ENCODE results near the gene TPD52L2.

The TPD52L2 gene

GRCh38 chr20:63823691-63824311 is 41.3 kb upstream of the TPD52L2 start:
- Histone ChIP-seq H3K36me3 (ENCODE audit: control insufficient read depth, insufficient read depth, low read length) (no peaks in the 10 kb centered on the region), H2BK5ac (ENCODE audit: low read length) (no peak overlapping the region), H3K4me3 (ENCODE audit: low read length) (no peak overlapping the region), H3K79me2 (ENCODE audit: control insufficient read depth, insufficient read depth, low read length) (peaks cover 47% of the 10 kb centered on the region), H3K4me1 (ENCODE audit: control insufficient read depth, low read depth, low read length) (no peaks in the 10 kb centered on the region), H3K56ac (ENCODE audit: low read length) (no peak overlapping the region), H3K27me3 (ENCODE audit: insufficient read depth, low read length, poor library complexity) (no peaks in the 10 kb centered on the region), H3K18ac (ENCODE audit: low read length) (no peak overlapping the region), H3K4me2 (ENCODE audit: low read length) (no peak overlapping the region), H3K27ac (ENCODE audit: low read depth, low read length) (no peak overlapping the region), H2BK15ac (replicated peaks; ENCODE audit: low read depth) (no peak overlapping the region), H3K79me1 (ENCODE audit: low read length) (peaks cover 15% of the 10 kb centered on the region), H4K8ac (ENCODE audit: low read depth, low read length) (no peak overlapping the region), H3K23ac (ENCODE audit: low read length) (no peak overlapping the region), H2BK120ac (ENCODE audit: low read depth, low read length) (no peak overlapping the region), H3K4ac (ENCODE audit: low read depth, low read length) (no peak overlapping the region), H2AK5ac (ENCODE audit: low read length) (no peak overlapping the region), H4K5ac (ENCODE audit: low read length) (no peak overlapping the region), H3K9ac (ENCODE audit: low read length) (no peak overlapping the region)
- no CpG with 5 or more reads among the region's 12 CpGs for WGBS (ENCODE audit: extremely low coverage, insufficient coverage, low lambda C conversion rate)
- no peak for DNase-seq

GRCh38 chr20:63825331-63826118 is 39.5 kb upstream of the TPD52L2 start:
- no peaks in the 10 kb centered on the region for H3K36me3 ChIP-seq (ENCODE audit: control insufficient read depth, insufficient read depth, low read length)
- no peak overlapping the region for H3K4me2 ChIP-seq (ENCODE audit: low read length)
- no peak overlapping the region for H3K4me3 ChIP-seq (ENCODE audit: low read length)
- no peak overlapping the region for H4K5ac ChIP-seq (ENCODE audit: low read length)
- no peaks in the 10 kb centered on the region for H3K27me3 ChIP-seq (ENCODE audit: insufficient read depth, low read length, poor library complexity)
- no peak overlapping the region for H3K4ac ChIP-seq (ENCODE audit: low read depth, low read length)
- no peak overlapping the region for H4K8ac ChIP-seq (ENCODE audit: low read depth, low read length)
- peaks cover 4% of the 10 kb centered on the region for H3K4me1 ChIP-seq (ENCODE audit: control insufficient read depth, low read depth, low read length)
- no peak overlapping the region for H3K23ac ChIP-seq (ENCODE audit: low read length)
- no peak overlapping the region for H2BK15ac ChIP-seq (replicated peaks; ENCODE audit: low read depth)
- H3K18ac ChIP-seq (ENCODE audit: low read length): no peak overlapping the region
- no peak overlapping the region for H2BK5ac ChIP-seq (ENCODE audit: low read length)
- H3K27ac ChIP-seq (ENCODE audit: low read depth, low read length): no peak overlapping the region
- peaks cover 17% of the 10 kb centered on the region for H3K79me1 ChIP-seq (ENCODE audit: low read length)
- no CpG with 5 or more reads among the region's 25 CpGs for WGBS (ENCODE audit: extremely low coverage, insufficient coverage, low lambda C conversion rate)
- DNase-seq: no peak
- H2AK5ac ChIP-seq (ENCODE audit: low read length): no peak overlapping the region
- H2BK120ac ChIP-seq (ENCODE audit: low read depth, low read length): no peak overlapping the region
- no peak overlapping the region for H3K56ac ChIP-seq (ENCODE audit: low read length)
- H3K9ac ChIP-seq (ENCODE audit: low read length): no peak overlapping the region
- H3K79me2 ChIP-seq (ENCODE audit: control insufficient read depth, insufficient read depth, low read length): peaks cover 48% of the 10 kb centered on the region

- Histone ChIP-seq H4K5ac (ENCODE audit: low read length) (no peak overlapping the region), H3K56ac (ENCODE audit: low read length) (no peak overlapping the region), H3K4me1 (ENCODE audit: control insufficient read depth, low read depth, low read length) (peaks cover 4% of the 10 kb centered on the region), H3K4me3 (ENCODE audit: low read length) (no peak overlapping the region), H3K27ac (ENCODE audit: low read depth, low read length) (peak overlapping the region; percentile 14), H3K23ac (ENCODE audit: low read length) (no peak overlapping the region), H2BK120ac (ENCODE audit: low read depth, low read length) (no peak overlapping the region), H3K18ac (ENCODE audit: low read length) (no peak overlapping the region), H3K4ac (ENCODE audit: low read depth, low read length) (no peak overlapping the region), H3K27me3 (ENCODE audit: insufficient read depth, low read length, poor library complexity) (no peaks in the 10 kb centered on the region), H3K79me1 (ENCODE audit: low read length) (peaks cover 17% of the 10 kb centered on the region), H2BK5ac (ENCODE audit: low read length) (no peak overlapping the region), H2BK15ac (replicated peaks; ENCODE audit: low read depth) (no peak overlapping the region), H3K4me2 (ENCODE audit: low read length) (no peak overlapping the region), H3K36me3 (ENCODE audit: control insufficient read depth, insufficient read depth, low read length) (no peaks in the 10 kb centered on the region), H3K79me2 (ENCODE audit: control insufficient read depth, insufficient read depth, low read length) (peaks cover 47% of the 10 kb centered on the region), H3K9ac (ENCODE audit: low read length) (no peak overlapping the region), H4K8ac (ENCODE audit: low read depth, low read length) (no peak overlapping the region), H2AK5ac (ENCODE audit: low read length) (no peak overlapping the region)
- DNase-seq: no peak
- no CpG with 5 or more reads among the region's 13 CpGs for WGBS (ENCODE audit: extremely low coverage, insufficient coverage, low lambda C conversion rate)
These were observed 38.3 kb upstream of the TPD52L2 start for GRCh38 chr20:63826753-63827152.

GRCh38 chr20:63828124-63828523 is 36.9 kb upstream of the TPD52L2 start:
- no CpG with 5 or more reads among the region's 8 CpGs for WGBS (ENCODE audit: extremely low coverage, insufficient coverage, low lambda C conversion rate)
- Histone ChIP-seq H3K79me1 (ENCODE audit: low read length) (peaks cover 14% of the 10 kb centered on the region), H3K23ac (ENCODE audit: low read length) (no peak overlapping the region), H2BK15ac (replicated peaks; ENCODE audit: low read depth) (no peak overlapping the region), H2AK5ac (ENCODE audit: low read length) (no peak overlapping the region), H3K27me3 (ENCODE audit: insufficient read depth, low read length, poor library complexity) (no peaks in the 10 kb centered on the region), H4K5ac (ENCODE audit: low read length) (no peak overlapping the region), H3K4me3 (ENCODE audit: low read length) (no peak overlapping the region), H3K56ac (ENCODE audit: low read length) (no peak overlapping the region), H3K79me2 (ENCODE audit: control insufficient read depth, insufficient read depth, low read length) (peaks cover 37% of the 10 kb centered on the region), H3K27ac (ENCODE audit: low read depth, low read length) (no peak overlapping the region), H3K9ac (ENCODE audit: low read length) (no peak overlapping the region), H3K4ac (ENCODE audit: low read depth, low read length) (no peak overlapping the region), H3K4me2 (ENCODE audit: low read length) (no peak overlapping the region), H4K8ac (ENCODE audit: low read depth, low read length) (no peak overlapping the region), H3K18ac (ENCODE audit: low read length) (no peak overlapping the region), H3K36me3 (ENCODE audit: control insufficient read depth, insufficient read depth, low read length) (no peaks in the 10 kb centered on the region), H2BK120ac (ENCODE audit: low read depth, low read length) (no peak overlapping the region), H2BK5ac (ENCODE audit: low read length) (no peak overlapping the region), H3K4me1 (ENCODE audit: control insufficient read depth, low read depth, low read length) (peaks cover 4% of the 10 kb centered on the region)
- DNase-seq: no peak

- no peak overlapping the region for H2BK15ac ChIP-seq (replicated peaks; ENCODE audit: low read depth)
- H4K5ac ChIP-seq (ENCODE audit: low read length): no peak overlapping the region
- H3K4me2 ChIP-seq (ENCODE audit: low read length): no peak overlapping the region
- H3K9ac ChIP-seq (ENCODE audit: low read length): no peak overlapping the region
- peaks cover 4% of the 10 kb centered on the region for H3K4me1 ChIP-seq (ENCODE audit: control insufficient read depth, low read depth, low read length)
- H2BK120ac ChIP-seq (ENCODE audit: low read depth, low read length): no peak overlapping the region
- no peak overlapping the region for H2AK5ac ChIP-seq (ENCODE audit: low read length)
- H3K56ac ChIP-seq (ENCODE audit: low read length): no peak overlapping the region
- H3K23ac ChIP-seq (ENCODE audit: low read length): no peak overlapping the region
- no peak overlapping the region for H3K4me3 ChIP-seq (ENCODE audit: low read length)
- no peak overlapping the region for H3K4ac ChIP-seq (ENCODE audit: low read depth, low read length)
- no peak overlapping the region for H4K8ac ChIP-seq (ENCODE audit: low read depth, low read length)
- H3K79me1 ChIP-seq (ENCODE audit: low read length): peaks cover 14% of the 10 kb centered on the region
- peaks cover 37% of the 10 kb centered on the region for H3K79me2 ChIP-seq (ENCODE audit: control insufficient read depth, insufficient read depth, low read length)
- no CpG with 5 or more reads among the region's 14 CpGs for WGBS (ENCODE audit: extremely low coverage, insufficient coverage, low lambda C conversion rate)
- DNase-seq: no peak
- no peaks in the 10 kb centered on the region for H3K27me3 ChIP-seq (ENCODE audit: insufficient read depth, low read length, poor library complexity)
- no peaks in the 10 kb centered on the region for H3K36me3 ChIP-seq (ENCODE audit: control insufficient read depth, insufficient read depth, low read length)
- no peak overlapping the region for H2BK5ac ChIP-seq (ENCODE audit: low read length)
- no peak overlapping the region for H3K27ac ChIP-seq (ENCODE audit: low read depth, low read length)
- no peak overlapping the region for H3K18ac ChIP-seq (ENCODE audit: low read length)
These were observed 36.5 kb upstream of the TPD52L2 start for GRCh38 chr20:63828545-63828944.

Measured in mesendoderm (in vitro differentiated cells).